ENCODE measurements around the gene ETV5. TPM values are rescaled to one million over a fixed set of nuclear protein-coding genes. Genes with fewer than 3 reads are reported as not detected.

Gene ETV5
- total RNA-seq, 6 experiments from 2014 or later = 4.5 to 15.4 (median 8.2) TPM

DNA sequence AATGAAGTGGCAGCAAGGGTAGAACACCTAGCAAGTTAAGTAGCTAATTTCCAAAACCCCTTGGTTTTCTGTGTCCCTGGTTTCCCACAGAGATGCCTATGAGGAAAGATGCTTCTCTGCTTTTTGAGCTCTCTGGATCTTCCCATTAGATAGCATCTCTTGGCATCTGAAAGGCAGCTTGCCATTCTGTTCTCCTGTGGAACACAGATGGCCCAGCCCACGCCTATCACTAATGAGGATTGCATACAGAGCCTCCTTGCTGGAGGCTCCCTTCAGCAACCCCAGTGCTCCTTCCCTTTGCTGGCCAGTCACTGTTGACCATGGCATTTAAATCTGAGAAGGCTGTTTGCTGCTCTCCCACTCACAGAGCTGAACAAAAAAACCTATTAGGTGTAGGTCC lies 34.4 kb upstream of the ETV5 start:
- Histone ChIP-seq H3K36me3 (no peaks in the 10 kb centered on the region), H3K9me3 (no peaks in the 10 kb centered on the region), H3K4me3 (no peak overlapping the region), H3K27ac (no peak overlapping the region), H3K27me3 (no peaks in the 10 kb centered on the region), H3K4me1 (no peaks in the 10 kb centered on the region)
- 25% methylated on average over 1 of the region's 1 CpG for WGBS (ENCODE audit: insufficient coverage, low coverage, low lambda C conversion rate, missing lambda C conversion rate)
- ATAC-seq = no peak
- intact Hi-C loops (cut with DNase I) = no loop called here
- DNase-seq = no peak
- TF ChIP-seq POLR2A (IDR thresholded peaks at IDR 0.05) = no peak
- TF ChIP-seq, protein P1, sequence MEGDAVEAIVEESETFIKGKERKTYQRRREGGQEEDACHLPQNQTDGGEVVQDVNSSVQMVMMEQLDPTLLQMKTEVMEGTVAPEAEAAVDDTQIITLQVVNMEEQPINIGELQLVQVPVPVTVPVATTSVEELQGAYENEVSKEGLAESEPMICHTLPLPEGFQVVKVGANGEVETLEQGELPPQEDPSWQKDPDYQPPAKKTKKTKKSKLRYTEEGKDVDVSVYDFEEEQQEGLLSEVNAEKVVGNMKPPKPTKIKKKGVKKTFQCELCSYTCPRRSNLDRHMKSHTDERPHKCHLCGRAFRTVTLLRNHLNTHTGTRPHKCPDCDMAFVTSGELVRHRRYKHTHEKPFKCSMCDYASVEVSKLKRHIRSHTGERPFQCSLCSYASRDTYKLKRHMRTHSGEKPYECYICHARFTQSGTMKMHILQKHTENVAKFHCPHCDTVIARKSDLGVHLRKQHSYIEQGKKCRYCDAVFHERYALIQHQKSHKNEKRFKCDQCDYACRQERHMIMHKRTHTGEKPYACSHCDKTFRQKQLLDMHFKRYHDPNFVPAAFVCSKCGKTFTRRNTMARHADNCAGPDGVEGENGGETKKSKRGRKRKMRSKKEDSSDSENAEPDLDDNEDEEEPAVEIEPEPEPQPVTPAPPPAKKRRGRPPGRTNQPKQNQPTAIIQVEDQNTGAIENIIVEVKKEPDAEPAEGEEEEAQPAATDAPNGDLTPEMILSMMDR (IDR thresholded peaks at IDR 0.05) = no peak

DNA sequence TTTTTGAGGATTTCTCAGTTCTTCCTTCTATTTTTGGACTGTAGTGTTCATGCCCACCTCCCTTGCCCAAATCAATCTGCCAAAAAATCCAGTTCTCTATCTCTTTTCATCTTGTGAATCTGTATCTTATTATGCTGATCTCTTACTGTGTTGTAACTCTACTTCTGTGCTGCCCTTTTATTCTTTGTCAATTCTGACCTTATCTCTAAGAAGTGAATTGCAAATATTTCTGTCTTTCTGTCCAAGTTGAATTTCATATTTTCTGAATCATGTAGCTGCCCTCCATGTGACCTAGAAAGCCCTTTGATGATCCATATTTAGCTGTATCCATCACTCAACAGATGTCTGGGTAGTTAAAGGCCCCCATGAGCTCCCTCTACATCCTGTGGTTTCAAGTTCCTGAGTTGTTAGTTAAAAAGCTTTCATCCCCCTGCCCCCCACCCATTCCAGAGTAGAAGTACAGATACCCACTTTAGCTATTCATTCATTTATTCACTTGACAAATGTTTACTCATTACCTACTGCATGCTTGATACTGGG lies 33.6 kb upstream of the ETV5 start:
- no peak overlapping the region for H3K27ac ChIP-seq
- intact Hi-C loops (cut with DNase I) = no loop called here
- DNase-seq (no peak), ATAC-seq (no peak)
- H3K4me1 ChIP-seq = no peaks in the 10 kb centered on the region
- no peak overlapping the region for H3K4me3 ChIP-seq
- TF ChIP-seq, protein P1 (IDR thresholded peaks at IDR 0.05) = no peak
- TF ChIP-seq POLR2A (IDR thresholded peaks at IDR 0.05) = no peak
- no peaks in the 10 kb centered on the region for H3K27me3 ChIP-seq
- no peaks in the 10 kb centered on the region for H3K9me3 ChIP-seq
- H3K36me3 ChIP-seq = no peaks in the 10 kb centered on the region

DNA sequence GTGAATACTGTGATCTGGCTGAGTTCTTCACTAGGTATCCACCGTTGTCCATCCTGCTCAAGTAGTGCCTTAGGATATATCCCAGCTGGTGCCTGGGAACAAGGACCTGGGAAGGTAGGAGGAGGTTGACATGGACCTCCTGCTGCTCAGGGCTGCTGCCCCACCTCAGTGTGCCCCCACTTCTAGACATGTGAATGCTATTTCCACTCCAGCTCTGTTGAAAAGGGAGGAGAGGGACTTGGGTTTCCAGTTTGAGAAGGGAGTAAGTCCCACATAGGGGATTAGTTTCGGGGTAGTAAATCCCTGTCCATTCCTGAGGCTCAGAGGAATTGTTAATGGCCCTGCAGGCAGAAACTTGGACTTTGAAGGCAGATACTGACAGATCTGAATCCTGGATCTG lies 32.9 kb upstream of the ETV5 start:
- Histone ChIP-seq H3K36me3 (no peaks in the 10 kb centered on the region), H3K4me3 (no peak overlapping the region), H3K4me1 (no peaks in the 10 kb centered on the region), H3K9me3 (no peaks in the 10 kb centered on the region), H3K27ac (no peak overlapping the region), H3K27me3 (no peaks in the 10 kb centered on the region)
- intact Hi-C loops (cut with DNase I) = no loop called here
- 88% methylated on average over 1 of the region's 2 CpGs for WGBS (ENCODE audit: insufficient coverage, low coverage, low lambda C conversion rate, missing lambda C conversion rate)
- DNase-seq (no peak), ATAC-seq (no peak)
- TF ChIP-seq, protein P1 (IDR thresholded peaks at IDR 0.05) = no peak
- TF ChIP-seq POLR2A (IDR thresholded peaks at IDR 0.05) = no peak

DNA sequence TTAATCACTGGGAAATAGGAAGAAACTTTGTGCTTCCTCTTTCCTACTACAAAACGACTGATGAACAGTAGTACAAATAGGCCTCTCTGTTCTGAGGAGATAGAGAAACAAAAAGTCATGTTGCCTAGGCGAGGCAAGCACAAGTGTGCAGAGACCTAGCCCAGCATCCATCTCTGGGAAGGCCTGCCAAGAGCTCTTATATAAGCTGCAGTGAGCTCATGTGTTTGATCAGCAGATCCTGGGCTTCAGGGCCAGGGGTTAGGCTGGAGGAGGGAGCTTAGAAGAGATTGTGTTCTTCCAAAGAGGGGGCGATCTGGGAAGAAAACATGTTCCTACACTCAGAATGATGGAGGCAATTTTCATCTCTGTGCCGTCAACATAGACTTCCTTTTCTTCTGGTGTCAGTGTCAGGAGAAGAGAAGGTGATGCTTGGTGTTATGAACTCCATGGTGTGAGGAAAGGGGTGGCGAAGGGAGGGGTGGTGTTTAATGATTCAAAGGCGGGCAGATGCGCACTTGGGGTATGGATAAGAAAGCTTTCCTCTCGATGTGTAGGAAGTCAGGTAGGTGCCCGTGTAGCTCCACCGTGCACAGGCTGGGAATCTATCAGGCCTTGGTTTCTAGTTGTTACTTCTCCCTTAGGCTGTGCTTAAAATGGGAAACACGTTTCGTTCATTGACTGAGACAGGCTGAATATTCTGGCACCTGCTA lies 29.5 kb upstream of the ETV5 start:
- H3K4me1 ChIP-seq = no peaks in the 10 kb centered on the region
- no peaks in the 10 kb centered on the region for H3K36me3 ChIP-seq
- DNase-seq (no peak), ATAC-seq (peak in 3 of 4 donors; percentile 30 to 66 (median 36))
- intact Hi-C loops (cut with DNase I) = no loop called here
- H3K27me3 ChIP-seq = no peaks in the 10 kb centered on the region
- H3K9me3 ChIP-seq = no peaks in the 10 kb centered on the region
- TF ChIP-seq, protein P1 (IDR thresholded peaks at IDR 0.05) = no peak
- no peak for TF ChIP-seq POLR2A (IDR thresholded peaks at IDR 0.05)
- no peak overlapping the region for H3K27ac ChIP-seq
- H3K4me3 ChIP-seq = no peak overlapping the region
- WGBS (ENCODE audit: insufficient coverage, low coverage, low lambda C conversion rate, missing lambda C conversion rate) = 63% methylated on average over 11 of the region's 12 CpGs

All from right lobe of liver (tissue), 6 donors.